Mesenchymal stem cell (in vitro differentiated cells and primary cell): ENCODE results near the gene CMKLR1.

Experiments
- DNase-seq: peaks from one replicate; pipeline ENCODE4 v3.0.0-alpha.2; 2013
- H2AFZ ChIP-seq: one replicate; pipeline ENCODE4 v1.6.1; 2013; ENCODE audit warnings: low read depth, mild to moderate bottlenecking, control low read depth, inconsistent platforms, low read length, moderate library complexity
- H2AK5ac ChIP-seq: 2 replicates; pipeline ENCODE4 v1.6.1; 2013; ENCODE audit warnings: low read length, moderate library complexity, mild to moderate bottlenecking, inconsistent platforms; ENCODE audit not compliant: severe bottlenecking
- H2BK120ac ChIP-seq: one replicate; pipeline ENCODE4 v1.6.1; 2013; ENCODE audit warnings: low read depth, mild to moderate bottlenecking, inconsistent platforms, low read length, moderate library complexity
- H2BK12ac ChIP-seq, 2 experiments: one replicate each; pipeline ENCODE4 v1.6.1; 2013; ENCODE audit warnings: inconsistent platforms in 2 of 2, low read length in 2 of 2, mild to moderate bottlenecking in 2 of 2, moderate library complexity in 2 of 2, control low read depth in 1 of 2
- H2BK15ac ChIP-seq: one replicate; pipeline ENCODE4 v1.6.1; 2013; ENCODE audit warnings: mild to moderate bottlenecking, low read depth, inconsistent platforms; ENCODE audit not compliant: poor library complexity, severe bottlenecking
- H2BK5ac ChIP-seq: 2 replicates; pipeline ENCODE4 v1.6.1; 2013; ENCODE audit warnings: low read depth, mild to moderate bottlenecking, low read length, control low read depth, inconsistent platforms; ENCODE audit not compliant: poor library complexity, severe bottlenecking
- H3K14ac ChIP-seq, 2 experiments: one replicate each; pipeline ENCODE4 v1.6.1; 2013; ENCODE audit warnings: inconsistent platforms in 2 of 2, low read length in 2 of 2, control low read depth in 1 of 2, mild to moderate bottlenecking in 1 of 2, moderate library complexity in 1 of 2
- H3K18ac ChIP-seq, 2 experiments: one replicate each; pipeline ENCODE4 v1.6.1; 2013; ENCODE audit warnings: inconsistent platforms in 2 of 2, low read length in 2 of 2, control low read depth in 1 of 2, low read depth in 1 of 2, mild to moderate bottlenecking in 1 of 2
- H3K23ac ChIP-seq, 2 experiments: one replicate each; pipeline ENCODE4 v1.6.1; 2013; ENCODE audit warnings: inconsistent platforms in 2 of 2, low read length in 2 of 2, mild to moderate bottlenecking in 2 of 2, moderate library complexity in 2 of 2, control low read depth in 1 of 2
- H3K27ac ChIP-seq: 2 replicates; pipeline ENCODE4 v1.5.1; 2013; ENCODE audit warnings: mild to moderate bottlenecking, moderate library complexity, low read length, control low read depth, inconsistent platforms; ENCODE audit not compliant: poor library complexity, severe bottlenecking
- H3K27me3 ChIP-seq, 2 experiments: 2 replicates each; pipeline versions ENCODE4 v1.6.1 to v1.7.0; 2013; ENCODE audit warnings: low read length in 2 of 2, mild to moderate bottlenecking in 2 of 2, moderate library complexity in 2 of 2, control low read depth in 1 of 2, inconsistent platforms in 1 of 2; ENCODE audit not compliant: control insufficient read depth in 1 of 2, insufficient read depth in 1 of 2
- H3K36me3 ChIP-seq, 2 experiments: 2 replicates each; pipeline versions ENCODE4 v1.6.1 to v1.7.0; 2013; ENCODE audit warnings: low read length in 2 of 2, control low read depth in 1 of 2, inconsistent platforms in 1 of 2, low read depth in 1 of 2, mild to moderate bottlenecking in 1 of 2; ENCODE audit not compliant: insufficient read depth in 2 of 2, control insufficient read depth in 1 of 2
- H3K4ac ChIP-seq, 2 experiments: one replicate each; pipeline ENCODE4 v1.6.1; 2013; ENCODE audit warnings: inconsistent platforms in 2 of 2, low read length in 2 of 2, mild to moderate bottlenecking in 2 of 2, moderate library complexity in 2 of 2, control low read depth in 1 of 2, low read depth in 1 of 2
- H3K4me1 ChIP-seq: 2 replicates; pipeline ENCODE4 v1.6.1; 2013; ENCODE audit warnings: low read depth, low read length, control low read depth; ENCODE audit not compliant: control insufficient read depth, insufficient read depth
- H3K4me2 ChIP-seq: 2 replicates; pipeline ENCODE4 v1.6.1; 2013; ENCODE audit warnings: low read length, mild to moderate bottlenecking, inconsistent platforms; ENCODE audit not compliant: poor library complexity, severe bottlenecking
- H3K4me3 ChIP-seq, 2 experiments: 2 replicates each; pipeline versions ENCODE4 v1.5.1 to v1.7.0; 2013; ENCODE audit warnings: low read length in 2 of 2, mild to moderate bottlenecking in 2 of 2, control low read depth in 1 of 2, low read depth in 1 of 2; ENCODE audit not compliant: insufficient read depth in 1 of 2
- H3K79me1 ChIP-seq: replicated peaks from 2 replicates; pipeline ENCODE4 v1.6.1; 2013; ENCODE audit warnings: mild to moderate bottlenecking, control low read depth, low read length, inconsistent platforms; ENCODE audit not compliant: poor library complexity, severe bottlenecking
- H3K9ac ChIP-seq: 2 replicates; pipeline ENCODE4 v1.7.0; 2013; ENCODE audit warnings: mild to moderate bottlenecking, low read length, moderate library complexity
- H3K9me3 ChIP-seq: 2 replicates; pipeline ENCODE4 v1.7.0; 2013; ENCODE audit warnings: mild to moderate bottlenecking, low read length; ENCODE audit not compliant: control insufficient read depth
- H4K8ac ChIP-seq: one replicate; pipeline ENCODE4 v1.6.1; 2013; ENCODE audit warnings: inconsistent platforms, mild to moderate bottlenecking, low read length, moderate library complexity
- H4K91ac ChIP-seq: one replicate; pipeline ENCODE4 v1.6.1; 2013; ENCODE audit warnings: mild to moderate bottlenecking, low read length, inconsistent platforms
- WGBS: methylation state at CpG from one replicate; pipeline ENCODE4 v1.1.7; 2013; ENCODE audit warnings: mixed read lengths; 5-methylcytosine and 5-hydroxymethylcytosine counted together

Gene CMKLR1

GRCh38 chr12:108265505-108265904 lies 73.6 kb downstream of the CMKLR1 start:
- DNase-seq = no peak
- H3K4me3 ChIP-seq = no peak overlapping the region
- H3K4me2 ChIP-seq = no peak overlapping the region
- no peak overlapping the region for H2AFZ ChIP-seq
- H4K8ac ChIP-seq = no peak overlapping the region
- no peak overlapping the region for H2BK15ac ChIP-seq
- H3K23ac ChIP-seq = no peak overlapping the region
- no peak overlapping the region for H3K14ac ChIP-seq
- peaks cover 0 to 21% of the 10 kb centered on the region in 2 experiments for H3K27me3 ChIP-seq
- H2BK120ac ChIP-seq = no peak overlapping the region
- no peaks in the 10 kb centered on the region for H3K36me3 ChIP-seq
- H3K27ac ChIP-seq = no peak overlapping the region
- H3K9ac ChIP-seq = no peak overlapping the region
- no peak overlapping the region for H4K91ac ChIP-seq
- WGBS = no CpG with 5 or more reads among the region's 1 CpG
- no peak overlapping the region for H2AK5ac ChIP-seq
- H3K4me1 ChIP-seq = no peaks in the 10 kb centered on the region
- H2BK5ac ChIP-seq = no peak overlapping the region
- H3K4ac ChIP-seq = no peak overlapping the region
- H3K9me3 ChIP-seq = peaks cover 36% of the 10 kb centered on the region
- H2BK12ac ChIP-seq = no peak overlapping the region
- no peaks in the 10 kb centered on the region for H3K79me1 ChIP-seq
- no peak overlapping the region for H3K18ac ChIP-seq

- no peak overlapping the region for H3K9ac ChIP-seq
- H3K23ac ChIP-seq = no peak overlapping the region
Observed at GRCh38 chr12:108260969-108261368, 78.1 kb downstream of the CMKLR1 start.

GRCh38 chr12:108260039-108260438 lies 79.1 kb downstream of the CMKLR1 start:
- no peak overlapping the region for H4K8ac ChIP-seq
- H3K18ac ChIP-seq = no peak overlapping the region
- H3K9ac ChIP-seq = no peak overlapping the region
- H3K4ac ChIP-seq = no peak overlapping the region
- H2BK15ac ChIP-seq = no peak overlapping the region
- no peak overlapping the region for H3K4me3 ChIP-seq
- no peak overlapping the region for H2BK5ac ChIP-seq
- no peaks in the 10 kb centered on the region for H3K79me1 ChIP-seq
- no peak overlapping the region for H3K23ac ChIP-seq
- peaks cover 52% of the 10 kb centered on the region for H3K9me3 ChIP-seq
- no peak overlapping the region for H3K14ac ChIP-seq
- no peak overlapping the region for H2AK5ac ChIP-seq
- H2BK12ac ChIP-seq = no peak overlapping the region
- no peaks in the 10 kb centered on the region for H3K4me1 ChIP-seq
- peaks cover 0 to 25% of the 10 kb centered on the region in 2 experiments for H3K27me3 ChIP-seq
- no peak overlapping the region for H3K27ac ChIP-seq
- no peak overlapping the region for H3K4me2 ChIP-seq
- no peak overlapping the region for H4K91ac ChIP-seq
- WGBS = 93% methylated on average over 1 of the region's 3 CpGs
- no peaks in the 10 kb centered on the region for H3K36me3 ChIP-seq
- H2BK120ac ChIP-seq = no peak overlapping the region
- DNase-seq = no peak
- H2AFZ ChIP-seq = no peak overlapping the region

More at GRCh38 chr12:108260969-108261368, 78.1 kb downstream of the CMKLR1 start:
- DNase-seq = no peak
- Histone ChIP-seq H3K27me3 (peaks cover 0 to 15% of the 10 kb centered on the region in 2 experiments), H2BK12ac (no peak overlapping the region), H3K4me3 (no peak overlapping the region), H3K14ac (no peak overlapping the region), H2AFZ (no peak overlapping the region), H3K9me3 (peaks cover 52% of the 10 kb centered on the region), H3K4me2 (no peak overlapping the region), H4K91ac (no peak overlapping the region), H3K79me1 (no peaks in the 10 kb centered on the region), H2AK5ac (no peak overlapping the region), H2BK120ac (no peak overlapping the region), H3K4ac (no peak overlapping the region), H3K18ac (no peak overlapping the region), H2BK15ac (no peak overlapping the region), H3K36me3 (no peaks in the 10 kb centered on the region), H4K8ac (no peak overlapping the region), H3K27ac (no peak overlapping the region), H2BK5ac (no peak overlapping the region), H3K4me1 (no peaks in the 10 kb centered on the region)

GRCh38 chr12:108257610-108258106 lies 81.5 kb downstream of the CMKLR1 start:
- H2AK5ac ChIP-seq = no peak overlapping the region
- no peaks in the 10 kb centered on the region for H3K36me3 ChIP-seq
- 71% methylated on average over 1 of the region's 4 CpGs for WGBS
- no peak overlapping the region for H4K91ac ChIP-seq
- no peak overlapping the region for H2BK15ac ChIP-seq
- H3K27ac ChIP-seq = no peak overlapping the region
- no peak overlapping the region for H2AFZ ChIP-seq
- no peak for DNase-seq
- no peak overlapping the region for H3K4me3 ChIP-seq
- H4K8ac ChIP-seq = no peak overlapping the region
- no peak overlapping the region for H2BK120ac ChIP-seq
- H3K23ac ChIP-seq = no peak overlapping the region
- no peak overlapping the region for H2BK12ac ChIP-seq
- no peak overlapping the region for H2BK5ac ChIP-seq
- no peak overlapping the region for H3K9ac ChIP-seq
- peaks cover 42% of the 10 kb centered on the region for H3K9me3 ChIP-seq
- peaks cover 9 to 31% of the 10 kb centered on the region in 2 experiments for H3K27me3 ChIP-seq
- no peak overlapping the region for H3K14ac ChIP-seq
- H3K4me2 ChIP-seq = no peak overlapping the region
- no peaks in the 10 kb centered on the region for H3K79me1 ChIP-seq
- no peaks in the 10 kb centered on the region for H3K4me1 ChIP-seq
- no peak overlapping the region for H3K4ac ChIP-seq
- H3K18ac ChIP-seq = no peak overlapping the region
